Left lung (tissue), 10 donors: Measurements from ENCODE around the gene FSCN2. TPM values are rescaled to one million over a fixed set of nuclear protein-coding genes. Genes with fewer than 3 reads are reported as not detected.

Source experiments
- ATAC-seq: fragments of 200-7000 bp; cut with Tn5 transposase; one replicate; pipeline ENCODE4 v1.9.1; 2020; ENCODE audit warnings: moderate library complexity
- DNase-seq, 4 donors: peaks; one replicate each; pipeline ENCODE4 v3.0.0-alpha.2; 2013 to 2020
- H3K27ac ChIP-seq, 2 donors: fragments of 200-600 bp; sonication (generic) in 1 of 2; one replicate each; pipeline versions ENCODE4 v1.5.0 to v1.8.0; 2020 to 2021
- H3K27me3 ChIP-seq, 2 donors: fragments of 200-600 bp; sonication (generic) in 1 of 2; one replicate each; pipeline versions ENCODE4 v1.5.0 to v1.8.0; 2020 to 2021
- H3K36me3 ChIP-seq, 2 donors: fragments of 200-600 bp; sonication (generic) in 1 of 2; one replicate each; pipeline versions ENCODE4 v1.5.0 to v1.8.0; 2020 to 2021
- H3K4me1 ChIP-seq, 2 donors: fragments of 200-600 bp; one replicate each; pipeline ENCODE4 v1.8.0; 2021
- H3K4me3 ChIP-seq, 2 donors: fragments of 200-600 bp; sonication (generic) in 1 of 2; one replicate each; pipeline versions ENCODE4 v1.5.0 to v1.8.0; 2020 to 2021; ENCODE audit warnings: mild to moderate bottlenecking in 1 of 2
- H3K9me3 ChIP-seq, 2 donors: fragments of 200-600 bp; sonication (generic) in 1 of 2; one replicate each; pipeline versions ENCODE4 v1.5.0 to v1.8.0; 2020 to 2021
- CTCF ChIP-seq, 2 donors: fragments of 200-600 bp; sonication (generic) in 1 of 2; IDR thresholded peaks; one replicate each; pipeline versions ENCODE4 v1.5.0 to v1.8.0; 2021; ENCODE audit warnings: antibody characterized with exemption in 2 of 2
- intact Hi-C, 2 donors: fragments of 100-400 bp; cut with DNase I; formaldehyde crosslinking; loops; one replicate each; pipeline versions ENCODE4 v1.11.2 to v1.14.2; 2022
- polyA plus RNA-seq, 6 donors: library from polyadenylated mRNA; unstranded; fragments of 120-200 nt; gene quantifications; one replicate each; pipeline ENCODE4 v1.2.1, GENCODE V29; 2013; ENCODE audit not compliant: insufficient read length in 6 of 6
- total RNA-seq, 2 donors: library from RNA; stranded (reverse); fragmentation: NEBNext Ultra II Directional; extraction: Animal tissue kit (Norgen Biotek cat#: 25700); gene quantifications; one replicate each; pipeline ENCODE4 v1.2.1, GENCODE V29; 2021
- donor health status: DM: no; HTN: yes; CAD: no.
- donor health status: DM: no; HTN: no; CAD: no.

Gene FSCN2
- total and polyA plus RNA-seq, 8 donors = 0.92 to 3.4 (median 1.9) TPM

GRCh38 chr17:81551458-81552243 is 23.5 kb downstream of the FSCN2 start:
- TF ChIP-seq CTCF (IDR thresholded peaks at IDR 0.05) = no peak
- DNase-seq (peak in 2 of 4 donors; percentile 19 to 69), ATAC-seq (peak; percentile 2)

GRCh38 chr17:81552244-81553017 is 24.3 kb downstream of the FSCN2 start, which contains the start of gene FAAP100:
Gene FAAP100 (minus strand): TSS chr17:81552353. CDS start chr17:81552330, 23 bp downstream.
- H3K4me1 ChIP-seq = peaks cover 17 to 53% of the 10 kb centered on the region in 2 donors
- peak; percentile 79 to 95 (median 82) for DNase-seq
- H3K36me3 ChIP-seq = peaks cover 0 to 51% of the 10 kb centered on the region in 2 donors
- no peaks in the 10 kb centered on the region for H3K27me3 ChIP-seq
- TF ChIP-seq CTCF (IDR thresholded peaks at IDR 0.05) = no peak
- intact Hi-C loops = no loop called here
- peak within 1 kb of the TSS; percentile 75 to 97 for H3K4me3 ChIP-seq
- no peaks in the 10 kb centered on the region for H3K9me3 ChIP-seq
- peak; percentile 84 for ATAC-seq
- peak within 1 kb of the TSS; percentile 60 to 88 for H3K27ac ChIP-seq

More at GRCh38 chr17:81551458-81552243, 23.5 kb downstream of the FSCN2 start:
- peaks cover 17 to 50% of the 10 kb centered on the region in 2 donors for H3K4me1 ChIP-seq
- H3K36me3 ChIP-seq = peaks cover 0 to 51% of the 10 kb centered on the region in 2 donors
- H3K27ac ChIP-seq = peak overlapping the region; percentile 60 to 88
- peak overlapping the region; percentile 75 to 97 for H3K4me3 ChIP-seq
- no peaks in the 10 kb centered on the region for H3K27me3 ChIP-seq
- H3K9me3 ChIP-seq = no peaks in the 10 kb centered on the region
- intact Hi-C loops = no loop called here

- Histone ChIP-seq H3K4me3 (peak overlapping the region; percentile 75 to 97), H3K4me1 (peaks cover 17 to 53% of the 10 kb centered on the region in 2 donors), H3K36me3 (peaks cover 0 to 51% of the 10 kb centered on the region in 2 donors), H3K9me3 (no peaks in the 10 kb centered on the region), H3K27ac (peak overlapping the region; percentile 60 to 88), H3K27me3 (no peaks in the 10 kb centered on the region)
- ATAC-seq = peak; percentile 79
- intact Hi-C loops = no loop called here
- peak in 3 of 4 donors; percentile 64 to 81 (median 69) for DNase-seq
- no peak for TF ChIP-seq CTCF (IDR thresholded peaks at IDR 0.05)
Observed at GRCh38 chr17:81553018-81553615, 24.9 kb downstream of the FSCN2 start.

GRCh38 chr17:81553616-81554181 is 25.5 kb downstream of the FSCN2 start:
- Histone ChIP-seq H3K36me3 (peaks cover 0 to 51% of the 10 kb centered on the region in 2 donors), H3K27ac (peak overlapping the region; percentile 60 to 88), H3K9me3 (no peaks in the 10 kb centered on the region), H3K4me1 (peaks cover 17 to 53% of the 10 kb centered on the region in 2 donors), H3K27me3 (no peaks in the 10 kb centered on the region), H3K4me3 (peak overlapping the region in 1 of 2 donors; percentile 75)
- no peak for TF ChIP-seq CTCF (IDR thresholded peaks at IDR 0.05)
- ATAC-seq (peak; percentile 4), DNase-seq (peak in 1 of 4 donors; percentile 73)
- intact Hi-C loops = no loop called here
